ENCODE data around the gene LAG3.

Gene LAG3

DNA sequence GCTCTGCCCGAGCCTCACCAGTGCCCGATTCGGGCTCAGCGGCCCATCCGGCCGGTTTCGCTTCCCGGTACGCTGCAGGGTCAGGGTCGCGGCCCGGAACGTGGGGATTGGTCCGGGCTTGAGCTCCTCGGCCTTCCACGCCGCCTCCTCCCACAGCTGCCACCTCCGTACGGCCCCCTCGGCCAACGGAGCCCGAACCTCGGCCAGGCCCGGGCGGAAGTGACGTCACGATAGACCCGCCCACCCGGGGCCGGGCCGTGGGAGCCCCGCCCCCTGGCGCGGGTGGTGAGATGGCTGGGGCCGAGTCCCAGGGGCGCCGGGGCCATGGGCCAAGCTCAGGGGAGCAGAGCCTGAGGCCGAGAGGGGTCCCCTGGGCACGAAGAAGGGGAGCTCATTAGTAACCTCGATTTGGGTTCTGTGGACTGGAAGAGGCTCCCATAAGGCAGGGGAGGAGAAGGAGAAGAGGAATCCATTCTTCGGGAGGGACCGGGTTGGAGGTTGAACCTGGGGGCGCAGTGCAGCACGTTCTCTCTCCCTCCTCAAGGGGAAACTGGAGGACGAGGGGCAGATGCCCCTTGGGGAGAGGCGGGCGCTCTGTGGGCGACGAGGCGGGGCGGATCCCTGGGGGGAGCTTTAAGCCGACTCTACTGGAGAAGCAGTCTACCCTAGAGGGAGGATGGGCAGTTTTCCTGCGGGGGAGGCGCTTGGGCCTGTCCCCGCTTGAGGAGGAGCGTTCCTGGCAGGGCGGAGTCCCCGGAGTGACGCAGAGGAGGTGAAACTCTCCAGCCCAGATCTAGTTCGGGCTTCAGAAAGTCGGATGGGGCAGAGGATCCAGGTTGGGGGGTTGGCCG, 19.2 kb upstream of the LAG3 start, which contains the start of gene MLF2:
MLF2 (minus strand) TSS at position 221 of the 851 bp plus-strand sequence. CDS start 807 bp downstream, outside the sequence.
- DNase-seq (ENCODE audit: low spot score): peak; percentile 99
- FAIRE-seq: peak; percentile 90

DNA sequence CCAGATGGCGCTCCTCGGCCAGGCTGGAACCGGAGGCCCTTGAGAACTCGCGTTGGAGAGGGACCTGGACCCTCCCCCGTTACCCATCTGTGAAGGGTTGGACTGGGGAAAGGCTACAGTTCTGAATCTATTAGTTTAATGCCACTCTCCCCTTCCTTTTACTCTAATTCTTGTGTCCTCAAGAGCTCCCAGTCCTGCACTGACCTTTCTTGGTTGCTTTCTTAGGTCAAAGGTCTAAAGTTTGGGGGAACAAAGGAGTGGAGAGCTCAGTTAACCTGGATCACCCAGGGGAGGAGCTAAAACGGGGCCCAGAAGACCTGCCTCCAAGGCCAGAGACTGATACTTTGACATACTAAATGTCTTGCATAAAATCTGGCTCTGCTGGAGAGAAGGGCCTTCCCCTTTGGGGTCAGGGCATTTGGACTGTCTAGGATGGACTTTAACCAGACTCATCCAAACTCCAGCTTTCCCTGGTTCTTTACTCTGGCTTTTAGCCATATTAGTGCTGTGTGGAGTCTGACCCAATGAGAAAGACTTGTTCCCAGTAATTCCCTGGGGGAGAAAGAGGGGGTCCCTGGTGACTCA, 18.5 kb upstream of the LAG3 start:
- no peak for FAIRE-seq

GRCh38 chr12:6754411-6754810, 17.9 kb upstream of the LAG3 start:
- DNase-seq (ENCODE audit: low spot score) (no peak), FAIRE-seq (no peak)

More for the DNA sequence above, 18.5 kb upstream of the LAG3 start:
- DNase-seq (ENCODE audit: low spot score): no peak

- DNase-seq (ENCODE audit: low spot score): no peak
- FAIRE-seq: no peak
These were observed 15.2 kb upstream of the LAG3 start for GRCh38 chr12:6757028-6757690.

GRCh38 chr12:6758506-6759095, 13.7 kb upstream of the LAG3 start:
- FAIRE-seq: no peak

GRCh38 chr12:6759741-6760140, 12.6 kb upstream of the LAG3 start:
- no peak for DNase-seq (ENCODE audit: low spot score)

More at GRCh38 chr12:6758506-6759095, 13.7 kb upstream of the LAG3 start:
- DNase-seq (ENCODE audit: low spot score): no peak

GRCh38 chr12:6763380-6763779, 8.9 kb upstream of the LAG3 start:
- DNase-seq (ENCODE audit: low spot score): no peak

More at GRCh38 chr12:6759741-6760140, 12.6 kb upstream of the LAG3 start:
- no peak for FAIRE-seq

GRCh38 chr12:6764011-6764828, 8.1 kb upstream of the LAG3 start:
- peak; percentile 96 for DNase-seq (ENCODE audit: low spot score)
- peak; percentile 90 for FAIRE-seq

More at GRCh38 chr12:6763380-6763779, 8.9 kb upstream of the LAG3 start:
- FAIRE-seq: no peak

GRCh38 chr12:6765048-6765633, 7.2 kb upstream of the LAG3 start:
- DNase-seq (ENCODE audit: low spot score) (no peak), FAIRE-seq (no peak)

GRCh38 chr12:6765634-6766581, 6.4 kb upstream of the LAG3 start, which contains the start of gene PTMS:
PTMS (plus strand) TSS chr12:6766363; CDS start chr12:6766706, 343 bp downstream.
- FAIRE-seq: peak; percentile 92

DNA sequence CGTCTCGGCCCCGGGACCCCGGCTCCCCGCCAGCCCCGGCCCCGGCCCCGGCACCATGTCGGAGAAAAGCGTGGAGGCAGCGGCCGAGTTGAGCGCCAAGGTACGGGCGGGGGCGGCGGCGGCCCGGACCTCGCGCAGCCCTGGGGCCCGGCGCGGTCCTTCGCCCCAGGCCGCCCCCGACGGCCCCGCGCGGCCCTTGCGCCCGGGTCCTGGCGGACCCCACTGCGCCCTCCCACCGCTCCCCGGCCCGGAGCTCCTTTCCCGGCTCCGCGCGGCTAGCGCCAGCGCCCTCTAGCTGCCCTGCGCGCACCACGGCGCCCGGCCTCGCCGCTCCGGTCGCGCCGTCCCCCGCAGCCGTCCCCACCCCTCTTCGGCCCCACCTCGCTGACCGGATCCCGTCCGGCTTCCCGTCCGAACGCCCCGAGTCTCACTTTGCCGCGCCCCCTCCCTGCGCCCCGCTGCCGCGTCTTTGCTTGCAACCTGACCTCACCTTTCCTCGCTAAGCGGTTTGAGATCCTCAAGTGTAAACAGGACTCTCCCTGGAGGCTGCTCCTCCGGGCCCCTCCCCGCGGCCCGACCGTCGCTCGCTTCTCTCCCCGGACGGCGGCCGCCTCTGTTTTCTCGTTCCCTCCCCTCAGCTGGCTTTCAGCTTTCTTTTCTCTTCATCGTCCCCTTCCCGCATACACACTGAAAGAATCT, 5.5 kb upstream of the LAG3 start:
- peak; percentile 83 for DNase-seq (ENCODE audit: low spot score)
- peak; percentile 58 for FAIRE-seq

More at GRCh38 chr12:6765634-6766581, 6.4 kb upstream of the LAG3 start, which contains the start of gene PTMS:
- peak; percentile 96 for DNase-seq (ENCODE audit: low spot score)

DNA sequence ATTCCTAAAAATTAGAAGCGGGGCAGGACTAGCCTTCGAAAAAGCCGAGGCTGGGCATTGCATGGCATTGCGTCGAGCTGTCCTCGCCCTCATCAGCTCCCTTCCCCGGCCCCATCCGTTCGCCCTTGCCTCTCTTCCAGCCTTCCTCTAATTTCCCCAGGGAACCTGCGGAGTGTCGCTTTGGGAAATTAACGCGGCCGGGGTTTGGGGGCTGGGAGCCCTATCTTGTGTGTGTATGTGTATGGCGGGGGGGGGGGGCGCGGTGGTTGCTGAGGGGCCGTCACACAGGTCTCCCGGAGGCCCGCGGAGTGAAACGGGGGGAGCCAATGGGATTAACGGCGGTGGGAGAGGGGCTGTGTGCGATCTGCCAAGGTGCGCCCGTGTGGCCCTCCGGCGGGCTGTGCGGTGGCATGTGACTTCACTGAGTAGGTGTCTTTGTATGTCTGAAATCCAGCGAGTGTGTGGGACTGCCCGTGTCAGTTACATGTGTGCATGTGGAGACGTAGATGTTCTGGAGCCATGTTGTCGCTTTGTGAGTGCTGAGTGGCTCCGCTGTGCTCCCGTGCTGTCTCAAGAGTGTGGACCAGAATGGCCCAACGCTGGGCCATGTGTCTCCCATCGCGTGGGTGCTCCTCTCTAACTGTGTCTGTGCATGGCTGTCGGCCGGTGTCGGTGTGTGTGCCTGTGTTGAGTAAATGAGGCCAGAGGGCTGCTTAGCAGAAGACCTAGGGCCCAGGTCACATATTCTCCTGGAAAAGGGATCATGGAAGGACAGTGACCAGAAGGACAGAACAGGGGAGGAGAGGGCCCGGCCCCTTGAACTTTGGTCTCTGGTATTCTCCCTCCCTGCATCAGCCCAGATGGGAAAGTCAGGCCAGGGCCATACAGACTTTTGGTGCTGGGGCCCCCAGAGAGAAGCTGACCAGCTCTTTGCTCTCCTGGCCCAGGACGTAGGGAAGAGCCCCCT, 4.7 kb upstream of the LAG3 start:
- DNase-seq (ENCODE audit: low spot score) (no peak), FAIRE-seq (peak; percentile 90)

- no peak for DNase-seq (ENCODE audit: low spot score)
These were observed 3.8 kb upstream of the LAG3 start for GRCh38 chr12:6768437-6768914.

GRCh38 chr12:6768990-6769389, 3.3 kb upstream of the LAG3 start:
- no peak for DNase-seq (ENCODE audit: low spot score)
- peak; percentile 55 for FAIRE-seq

More at GRCh38 chr12:6768437-6768914, 3.8 kb upstream of the LAG3 start:
- FAIRE-seq: peak; percentile 27

- DNase-seq (ENCODE audit: low spot score) (no peak), FAIRE-seq (no peak)
These were observed 2.7 kb upstream of the LAG3 start for GRCh38 chr12:6769666-6770065.

- FAIRE-seq: no peak
- DNase-seq (ENCODE audit: low spot score): no peak
These were observed 2.2 kb upstream of the LAG3 start for GRCh38 chr12:6770094-6770493.

GRCh38 chr12:6770600-6770999, 1.7 kb upstream of the LAG3 start:
- DNase-seq (ENCODE audit: low spot score) (no peak), FAIRE-seq (no peak)
